Peyer's patch (tissue), 4 donors: ENCODE results near the gene STAT6.

Experiments
- CTCF ChIP-seq, 6 experiments: fragments of 450-650 bp in 4 of 6; fragments of 200-600 bp in 2 of 6; sonication (generic) in 1 of 6; IDR thresholded peaks; one replicate each; pipeline ENCODE4 v1.5.1; 2017 to 2019; ENCODE audit warnings: antibody characterized with exemption in 6 of 6, mild to moderate bottlenecking in 3 of 6, moderate library complexity in 1 of 6
- POLR2A ChIP-seq, 2 donors: fragments of 450-650 bp; IDR thresholded peaks; one replicate each; pipeline ENCODE4 v1.5.1; 2017; ENCODE audit warnings: antibody characterized with exemption in 2 of 2, mild to moderate bottlenecking in 2 of 2, moderate library complexity in 2 of 2

GRCh38 chr12:57092529-57092862 lies 18.7 kb downstream of the STAT6 start:
- TF ChIP-seq CTCF (IDR thresholded peaks at IDR 0.05) (no peak), POLR2A (IDR thresholded peaks at IDR 0.05) (no peak)
